Astrocyte (in vitro differentiated cells and primary cell): ENCODE data around the gene SH3BP5L. TPM values are rescaled to one million over a fixed set of nuclear protein-coding genes. Genes with fewer than 3 reads are reported as not detected.

Experiments
- DNase-seq: peaks from one replicate; pipeline ENCODE4 v3.0.0-alpha.2; 2010; ENCODE audit warnings: low read depth
- FAIRE-seq: peaks from 2 replicates; lab custom pipeline; 2011; peaks lifted over from hg19 to GRCh38; lab: Jason Lieb, UNC
- H2AFZ ChIP-seq: 2 replicates; pipeline ENCODE4 v1.6.0; 2012; ENCODE audit warnings: low read depth, low read length, inconsistent platforms
- H3K27ac ChIP-seq: 2 replicates; pipeline ENCODE4 v1.5.1; 2011; ENCODE audit warnings: low read depth, low read length, inconsistent platforms
- H3K27me3 ChIP-seq: 2 replicates; pipeline ENCODE4 v1.6.0; 2011; ENCODE audit warnings: low read length, inconsistent platforms; ENCODE audit not compliant: insufficient read depth
- H3K36me3 ChIP-seq: 2 replicates; pipeline ENCODE4 v1.5.1; 2011; ENCODE audit warnings: low read length, inconsistent platforms; ENCODE audit not compliant: insufficient read depth
- H3K4me1 ChIP-seq: 2 replicates; pipeline ENCODE4 v1.5.1; 2011; ENCODE audit warnings: low read length, inconsistent platforms; ENCODE audit not compliant: insufficient read depth
- H3K4me2 ChIP-seq: 2 replicates; pipeline ENCODE4 v1.6.0; 2012; ENCODE audit warnings: low read length, inconsistent platforms
- H3K4me3 ChIP-seq: 2 replicates; pipeline ENCODE4 v1.5.1; 2011; ENCODE audit warnings: low read depth, mild to moderate bottlenecking, low read length, inconsistent platforms; ENCODE audit not compliant: insufficient read depth
- H3K79me2 ChIP-seq: 2 replicates; pipeline ENCODE4 v1.6.0; 2012; ENCODE audit warnings: mild to moderate bottlenecking, low read length, inconsistent platforms; ENCODE audit not compliant: insufficient read depth
- H3K9ac ChIP-seq: 2 replicates; pipeline ENCODE4 v1.6.0; 2012; ENCODE audit warnings: mild to moderate bottlenecking, low read length, inconsistent platforms
- H3K9me3 ChIP-seq: 2 replicates; pipeline ENCODE4 v1.5.1; 2012; ENCODE audit warnings: low read depth, mild to moderate bottlenecking, low read length, inconsistent platforms; ENCODE audit not compliant: insufficient read depth
- H4K20me1 ChIP-seq: 2 replicates; pipeline ENCODE4 v1.6.0; 2012; ENCODE audit warnings: low read length, inconsistent platforms; ENCODE audit not compliant: insufficient read depth
- H3K27ac Mint-ChIP-seq: one replicate; pipeline ENCODE4 v1.8.0; 2021; ENCODE audit warnings: mild to moderate bottlenecking, mixed read lengths; ENCODE audit not compliant: unreplicated experiment
- H3K27me3 Mint-ChIP-seq: one replicate; pipeline ENCODE4 v1.8.0; 2021; ENCODE audit warnings: low read depth, mixed read lengths; ENCODE audit not compliant: unreplicated experiment
- H3K36me3 Mint-ChIP-seq: one replicate; pipeline ENCODE4 v1.8.0; 2021; ENCODE audit warnings: low read depth, mixed read lengths; ENCODE audit not compliant: unreplicated experiment
- H3K4me1 Mint-ChIP-seq: one replicate; pipeline ENCODE4 v1.8.0; 2021; ENCODE audit warnings: low read depth, mixed read lengths; ENCODE audit not compliant: unreplicated experiment
- H3K4me3 Mint-ChIP-seq: one replicate; pipeline ENCODE4 v1.8.0; 2021; ENCODE audit warnings: mild to moderate bottlenecking, moderate library complexity, mixed read lengths; ENCODE audit not compliant: unreplicated experiment
- H3K9me3 Mint-ChIP-seq: one replicate; pipeline ENCODE4 v1.8.0; 2021; ENCODE audit warnings: mild to moderate bottlenecking, mixed read lengths; ENCODE audit not compliant: unreplicated experiment
- EZH2 ChIP-seq: IDR thresholded peaks from 2 replicates; pipeline ENCODE4 v1.6.1; 2012; ENCODE audit warnings: mild to moderate bottlenecking, low read length, inconsistent platforms; ENCODE audit not compliant: insufficient read depth
- total RNA-seq: library from RNA; stranded (reverse); gene quantifications from 2 replicates; pipeline ENCODE4 v1.2.1, GENCODE V29; 2021
- TF ChIP-seq, protein P1 (sequence below): IDR thresholded peaks from 2 replicates; pipeline ENCODE4 v1.5.1; 2011; ENCODE audit warnings: low read depth, mild to moderate bottlenecking, inconsistent platforms, low read length, moderate library complexity; ENCODE audit not compliant: insufficient read depth

Gene SH3BP5L
- total RNA-seq, 1 donor from 2014 or later, result 37.7 TPM

GRCh38 chr1:248810727-248811513 lies 14.8 kb downstream of the SH3BP5L start:
- H4K20me1 ChIP-seq, result peaks cover 46% of the 10 kb centered on the region
- no peaks in the 10 kb centered on the region for H3K4me1 Mint-ChIP-seq
- no peaks in the 10 kb centered on the region for H3K27me3 ChIP-seq
- peaks cover 6% of the 10 kb centered on the region for H3K79me2 ChIP-seq
- H3K4me1 ChIP-seq, result peaks cover 3% of the 10 kb centered on the region
- TF ChIP-seq EZH2, result no peak
- TF ChIP-seq, protein P1, sequence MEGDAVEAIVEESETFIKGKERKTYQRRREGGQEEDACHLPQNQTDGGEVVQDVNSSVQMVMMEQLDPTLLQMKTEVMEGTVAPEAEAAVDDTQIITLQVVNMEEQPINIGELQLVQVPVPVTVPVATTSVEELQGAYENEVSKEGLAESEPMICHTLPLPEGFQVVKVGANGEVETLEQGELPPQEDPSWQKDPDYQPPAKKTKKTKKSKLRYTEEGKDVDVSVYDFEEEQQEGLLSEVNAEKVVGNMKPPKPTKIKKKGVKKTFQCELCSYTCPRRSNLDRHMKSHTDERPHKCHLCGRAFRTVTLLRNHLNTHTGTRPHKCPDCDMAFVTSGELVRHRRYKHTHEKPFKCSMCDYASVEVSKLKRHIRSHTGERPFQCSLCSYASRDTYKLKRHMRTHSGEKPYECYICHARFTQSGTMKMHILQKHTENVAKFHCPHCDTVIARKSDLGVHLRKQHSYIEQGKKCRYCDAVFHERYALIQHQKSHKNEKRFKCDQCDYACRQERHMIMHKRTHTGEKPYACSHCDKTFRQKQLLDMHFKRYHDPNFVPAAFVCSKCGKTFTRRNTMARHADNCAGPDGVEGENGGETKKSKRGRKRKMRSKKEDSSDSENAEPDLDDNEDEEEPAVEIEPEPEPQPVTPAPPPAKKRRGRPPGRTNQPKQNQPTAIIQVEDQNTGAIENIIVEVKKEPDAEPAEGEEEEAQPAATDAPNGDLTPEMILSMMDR, result no peak
- H3K27me3 Mint-ChIP-seq, result peaks cover 3% of the 10 kb centered on the region
- H3K9ac ChIP-seq, result no peak overlapping the region
- H3K36me3 Mint-ChIP-seq, result peaks cover 38% of the 10 kb centered on the region
- H3K4me3 ChIP-seq, result no peak overlapping the region
- peaks cover 31% of the 10 kb centered on the region for H3K36me3 ChIP-seq
- H3K27ac Mint-ChIP-seq, result peak overlapping the region; percentile 44
- DNase-seq (no peak), FAIRE-seq (no peak)
- no peak overlapping the region for H3K4me3 Mint-ChIP-seq
- no peak overlapping the region for H2AFZ ChIP-seq
- H3K27ac ChIP-seq, result no peak overlapping the region
- H3K4me2 ChIP-seq, result no peak overlapping the region
- H3K9me3 Mint-ChIP-seq, result peaks cover 2% of the 10 kb centered on the region
- no peaks in the 10 kb centered on the region for H3K9me3 ChIP-seq

GRCh38 chr1:248810000-248810726 lies 15.6 kb downstream of the SH3BP5L start:
- no peak overlapping the region for H3K27ac ChIP-seq
- DNase-seq (no peak), FAIRE-seq (no peak)
- H2AFZ ChIP-seq, result no peak overlapping the region
- no peak overlapping the region for H3K4me2 ChIP-seq
- peaks cover 3% of the 10 kb centered on the region for H3K4me1 ChIP-seq
- Mint-ChIP-seq H3K9me3 (peaks cover 2% of the 10 kb centered on the region), H3K4me1 (no peaks in the 10 kb centered on the region), H3K36me3 (peaks cover 31% of the 10 kb centered on the region), H3K27ac (no peak overlapping the region), H3K4me3 (no peak overlapping the region), H3K27me3 (peaks cover 6% of the 10 kb centered on the region)
- no peaks in the 10 kb centered on the region for H3K27me3 ChIP-seq
- no peak for TF ChIP-seq EZH2
- TF ChIP-seq, protein P1, result no peak
- peaks cover 24% of the 10 kb centered on the region for H3K36me3 ChIP-seq
- peaks cover 42% of the 10 kb centered on the region for H4K20me1 ChIP-seq
- no peak overlapping the region for H3K4me3 ChIP-seq
- H3K9ac ChIP-seq, result no peak overlapping the region
- H3K9me3 ChIP-seq, result no peaks in the 10 kb centered on the region
- H3K79me2 ChIP-seq, result no peaks in the 10 kb centered on the region
